GM18499 (cell line): Measurements from ENCODE around the gene HIVEP3.

ENCODE experiments used
- ATAC-seq: cut with Tn5 transposase; IDR thresholded peaks from one replicate; pipeline ENCODE4 v1.9.1; 2021; ENCODE audit warnings: moderate number of reproducible peaks; ENCODE audit not compliant: insufficient read depth, unreplicated experiment

The HIVEP3 gene

GRCh38 chr1:41720861-41721410 lies 197.8 kb downstream of the HIVEP3 start:
- no peak for ATAC-seq

GRCh38 chr1:41719590-41719989 lies 199.1 kb downstream of the HIVEP3 start:
- ATAC-seq: no peak

- ATAC-seq: no peak
Measured at GRCh38 chr1:41719128-41719527, 199.6 kb downstream of the HIVEP3 start.

GRCh38 chr1:41718497-41718896 lies 200.2 kb downstream of the HIVEP3 start:
- no peak for ATAC-seq

GRCh38 chr1:41716188-41717130 lies 202.3 kb downstream of the HIVEP3 start:
- no peak for ATAC-seq

- ATAC-seq: no peak
Measured at GRCh38 chr1:41715441-41716095, 203.2 kb downstream of the HIVEP3 start.

GRCh38 chr1:41714638-41715389 lies 203.9 kb downstream of the HIVEP3 start:
- no peak for ATAC-seq

GRCh38 chr1:41713557-41714327 lies 205.0 kb downstream of the HIVEP3 start:
- no peak for ATAC-seq

GRCh38 chr1:41713141-41713540 lies 205.6 kb downstream of the HIVEP3 start:
- no peak for ATAC-seq

- ATAC-seq: no peak
Measured at GRCh38 chr1:41712695-41713094, 206.0 kb downstream of the HIVEP3 start.

- no peak for ATAC-seq
Measured at GRCh38 chr1:41712081-41712480, 206.6 kb downstream of the HIVEP3 start.

GRCh38 chr1:41711581-41711980 lies 207.1 kb downstream of the HIVEP3 start:
- no peak for ATAC-seq

- ATAC-seq: no peak
Measured at GRCh38 chr1:41710980-41711379, 207.7 kb downstream of the HIVEP3 start.

GRCh38 chr1:41709873-41710272 lies 208.8 kb downstream of the HIVEP3 start:
- no peak for ATAC-seq

- ATAC-seq: no peak
Measured at GRCh38 chr1:41709331-41709730, 209.4 kb downstream of the HIVEP3 start.

GRCh38 chr1:41708332-41708731 lies 210.4 kb downstream of the HIVEP3 start:
- no peak for ATAC-seq

GRCh38 chr1:41707793-41708192 lies 210.9 kb downstream of the HIVEP3 start:
- no peak for ATAC-seq

GRCh38 chr1:41705798-41706197 lies 212.9 kb downstream of the HIVEP3 start:
- no peak for ATAC-seq

- no peak for ATAC-seq
Measured at GRCh38 chr1:41704196-41704595, 214.5 kb downstream of the HIVEP3 start.

GRCh38 chr1:41702771-41703170 lies 216.0 kb downstream of the HIVEP3 start:
- ATAC-seq: no peak
